GM19239 (cell line): ENCODE data around the gene CYP4A22.
"Not testable (repeated sequence)": the region's sequence is repeated elsewhere in the genome, so short reads cannot be mapped to it uniquely, and the experiment has no call there.

ENCODE experiments used
- DNase-seq: peaks from one replicate; pipeline ENCODE4 v3.0.0; 2011; ENCODE audit warnings: low spot score; ENCODE audit not compliant: insufficient read length
- FAIRE-seq: peaks from 2 replicates; lab custom pipeline; 2011; peaks lifted over from hg19 to GRCh38; lab: Jason Lieb, UNC

Gene CYP4A22

DNA sequence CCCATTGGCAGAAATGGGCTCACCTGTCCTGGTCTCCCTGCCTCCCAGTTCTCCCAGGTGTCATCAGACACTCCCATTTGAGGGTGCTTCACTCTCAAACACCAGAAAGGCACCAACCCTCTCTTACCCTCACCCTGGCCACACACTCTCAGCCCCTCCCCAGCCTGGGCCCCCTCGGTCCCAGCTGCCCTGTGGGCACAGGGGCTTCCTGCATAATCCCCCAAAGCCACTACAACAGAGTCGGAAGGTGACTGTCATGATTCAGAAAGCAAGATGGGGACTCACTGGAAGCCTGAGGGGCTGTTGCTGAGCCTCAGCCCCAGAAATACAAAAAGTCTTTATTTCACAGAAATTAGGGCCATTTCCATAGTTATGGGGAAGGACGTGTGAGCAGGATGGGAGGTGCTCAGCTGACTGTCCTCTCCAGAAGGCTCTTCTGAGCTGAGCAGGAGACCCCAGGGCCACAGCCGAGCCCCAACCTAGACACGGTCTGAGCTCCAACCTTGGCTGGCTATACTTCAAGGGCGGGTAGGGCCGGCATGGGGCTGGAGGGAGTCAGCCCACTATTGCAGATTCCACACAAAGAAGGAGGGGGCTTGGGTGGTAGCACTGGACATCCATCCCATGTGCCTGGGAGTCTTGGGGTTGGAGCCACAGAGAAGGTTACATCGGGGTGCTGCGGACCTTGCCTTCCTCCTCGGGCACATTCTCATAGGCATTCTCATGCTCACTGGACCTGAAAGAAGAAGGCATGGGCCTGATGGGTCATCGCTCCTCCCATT is 46.3 kb downstream of the CYP4A22 start:
- FAIRE-seq (no peak), DNase-seq (no peak)

DNA sequence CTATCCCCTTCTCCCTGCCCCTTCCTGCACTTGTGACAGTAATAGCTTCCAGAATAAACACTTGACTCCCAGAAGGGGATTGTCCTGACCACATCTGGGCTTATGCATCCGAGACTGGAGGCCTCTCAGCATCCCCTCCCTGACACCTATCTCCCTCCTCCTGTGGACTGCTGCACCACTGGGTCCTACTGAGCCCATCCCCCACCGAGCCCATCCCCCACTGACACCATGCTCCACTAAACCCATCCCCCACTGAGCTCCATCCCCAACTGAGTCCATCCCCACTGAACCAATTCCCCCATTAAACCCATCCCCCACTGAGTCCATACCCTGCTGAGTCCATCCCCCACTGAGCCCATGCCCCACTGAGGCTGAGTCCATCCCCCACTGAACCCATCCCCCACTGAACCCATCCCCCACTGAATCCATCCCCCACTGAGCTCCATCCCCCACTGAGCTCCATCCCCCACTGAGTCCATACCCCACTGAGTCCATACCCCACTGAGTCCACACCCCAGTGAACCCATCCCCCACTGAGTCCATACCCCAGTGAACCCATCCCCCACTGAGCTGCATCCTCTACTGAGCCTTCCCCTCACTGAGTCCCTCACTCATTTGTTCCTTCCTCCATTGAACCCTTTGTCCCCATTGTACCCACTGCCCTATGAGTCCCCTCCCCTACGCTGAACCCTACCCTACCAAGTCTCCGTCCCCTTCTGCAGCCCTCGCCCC is 47.0 kb downstream of the CYP4A22 start:
- FAIRE-seq (no peak), DNase-seq (no peak)

DNA sequence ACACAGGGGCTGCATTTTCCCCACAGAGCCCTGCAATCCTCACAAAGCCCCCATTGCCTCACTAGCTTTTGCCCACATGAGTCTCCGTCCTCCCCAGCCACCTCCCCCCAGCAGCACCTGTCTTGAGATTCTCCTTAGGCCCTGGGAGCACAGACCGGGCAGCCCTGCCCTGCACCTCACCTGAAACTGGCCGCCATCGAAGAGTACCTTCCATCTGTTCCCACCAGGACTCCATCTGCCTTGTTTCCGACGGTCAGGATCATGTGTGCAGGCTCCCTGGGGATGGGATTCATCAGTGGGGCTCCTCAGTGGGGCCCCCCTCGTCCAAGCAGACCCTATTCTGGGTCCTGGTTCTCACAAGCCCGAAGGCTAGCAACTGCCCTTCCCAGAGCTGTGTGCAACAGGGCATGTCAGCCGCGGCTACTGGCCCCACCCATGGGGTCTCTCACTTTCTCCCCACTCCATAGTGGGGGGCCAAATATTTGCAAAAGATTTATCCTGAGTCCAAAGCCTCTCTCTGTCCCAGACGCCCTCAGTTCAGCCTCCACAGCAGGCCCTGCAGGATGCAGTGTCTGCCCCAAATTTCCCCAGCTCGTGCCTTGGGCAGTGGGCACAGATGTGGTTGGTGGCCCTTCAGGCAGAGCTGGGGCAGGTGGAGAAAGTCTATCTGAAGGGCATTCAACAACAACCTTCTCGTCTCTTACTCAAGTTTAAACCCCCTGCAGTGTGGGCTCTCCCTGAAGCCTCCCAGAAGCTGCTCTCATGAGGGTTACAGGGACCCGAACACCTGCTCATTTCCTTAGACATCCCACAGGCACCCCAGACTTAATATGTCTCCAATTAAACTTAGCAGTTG is 47.8 kb downstream of the CYP4A22 start:
- FAIRE-seq (no peak), DNase-seq (no peak)

DNA sequence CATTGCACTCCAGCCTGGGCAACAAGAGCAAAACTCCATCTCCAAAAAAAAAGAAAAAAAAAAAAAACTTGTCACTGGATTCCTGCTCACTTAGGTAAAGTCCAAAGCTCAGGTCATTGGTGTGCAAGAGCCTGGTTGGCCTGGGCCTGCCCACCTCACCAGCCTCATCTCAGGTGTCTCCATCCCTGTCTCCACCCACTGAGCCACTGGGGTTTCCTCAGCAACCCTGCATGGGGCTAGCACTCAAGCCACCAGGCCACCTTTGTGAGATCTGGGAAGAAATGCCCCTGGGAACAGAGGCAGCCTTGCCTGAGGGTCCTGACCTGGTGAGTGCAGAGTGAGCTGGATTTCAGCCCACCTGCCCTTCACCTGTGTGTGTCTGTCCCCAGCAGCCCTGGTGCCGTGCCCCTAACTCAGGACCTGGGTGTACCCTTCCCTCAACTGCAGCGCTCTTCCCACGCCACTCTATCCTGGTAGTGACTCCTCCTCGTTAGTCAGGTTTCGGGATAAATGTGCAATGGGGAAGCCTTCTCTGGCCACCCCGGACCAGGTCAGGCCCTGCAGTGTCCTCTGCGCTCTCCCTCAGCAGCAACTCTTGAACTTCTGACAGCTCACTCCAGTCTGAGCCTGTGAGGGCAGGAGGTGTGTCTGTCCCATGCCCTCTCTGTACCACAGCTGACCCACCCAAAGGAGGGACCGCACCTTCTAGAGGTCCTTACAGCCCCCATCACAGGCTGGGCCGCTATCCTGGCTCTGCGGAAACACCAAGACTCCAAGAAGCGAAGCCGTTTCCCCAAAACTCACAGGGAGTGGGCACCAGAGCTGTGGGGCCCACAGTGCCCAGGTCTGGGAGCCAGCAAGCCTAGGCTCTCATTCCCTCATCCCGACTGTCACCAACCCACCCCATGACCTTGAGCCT is 49.3 kb downstream of the CYP4A22 start:
- DNase-seq: no peak
- no peak for FAIRE-seq

DNA sequence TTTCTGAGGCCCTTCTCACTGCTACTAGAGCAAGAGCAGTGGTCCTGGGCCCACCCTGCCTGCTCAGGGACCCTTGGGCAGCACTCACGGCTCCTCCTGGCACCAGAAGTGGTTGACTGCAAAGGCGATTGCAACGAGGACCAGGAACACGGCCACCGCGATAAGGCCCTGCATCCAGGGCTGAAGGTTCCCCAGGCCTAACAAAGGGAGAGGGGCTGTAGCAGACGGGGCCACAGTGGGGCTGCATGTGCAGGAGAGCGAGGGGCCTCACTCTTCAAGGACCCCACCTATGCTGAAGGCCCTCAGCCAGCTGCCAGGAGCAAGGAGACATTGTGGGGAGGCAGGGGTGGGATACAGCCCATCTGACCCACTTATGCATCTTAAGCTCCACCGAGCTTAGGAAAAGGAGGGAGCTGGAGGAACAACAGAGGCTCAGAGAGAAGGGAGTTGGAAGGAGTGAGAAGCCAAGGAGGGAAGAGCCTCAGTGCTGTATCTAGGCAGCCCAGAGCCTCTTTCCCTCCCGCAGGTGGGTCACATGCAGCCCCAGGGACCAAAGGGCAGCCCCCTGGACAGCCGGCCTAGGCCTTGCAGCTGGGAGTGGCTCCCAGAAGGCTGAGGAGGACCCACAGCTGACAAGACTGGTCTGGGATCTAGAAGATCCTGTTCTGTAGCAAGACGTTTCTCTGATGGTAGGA is 50.1 kb downstream of the CYP4A22 start:
- FAIRE-seq: no peak
- no peak for DNase-seq

DNA sequence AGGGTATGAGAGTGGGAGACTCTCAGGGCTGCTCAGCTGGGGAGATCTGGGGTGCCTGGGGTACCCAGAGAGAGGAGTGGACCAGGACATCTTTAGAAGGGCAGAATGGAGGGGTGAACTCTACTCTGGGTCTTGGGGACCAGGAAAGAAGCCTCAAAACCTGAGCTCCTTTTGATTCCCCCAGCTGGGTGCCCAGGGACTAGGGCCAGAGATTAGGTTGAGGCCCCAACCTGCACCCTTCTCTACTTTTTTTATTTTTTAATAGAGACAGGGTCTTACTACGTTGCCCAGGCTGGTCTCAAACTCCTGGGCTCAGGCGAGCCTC is 50.6 kb downstream of the CYP4A22 start:
- no peak for FAIRE-seq
- no peak for DNase-seq

DNA sequence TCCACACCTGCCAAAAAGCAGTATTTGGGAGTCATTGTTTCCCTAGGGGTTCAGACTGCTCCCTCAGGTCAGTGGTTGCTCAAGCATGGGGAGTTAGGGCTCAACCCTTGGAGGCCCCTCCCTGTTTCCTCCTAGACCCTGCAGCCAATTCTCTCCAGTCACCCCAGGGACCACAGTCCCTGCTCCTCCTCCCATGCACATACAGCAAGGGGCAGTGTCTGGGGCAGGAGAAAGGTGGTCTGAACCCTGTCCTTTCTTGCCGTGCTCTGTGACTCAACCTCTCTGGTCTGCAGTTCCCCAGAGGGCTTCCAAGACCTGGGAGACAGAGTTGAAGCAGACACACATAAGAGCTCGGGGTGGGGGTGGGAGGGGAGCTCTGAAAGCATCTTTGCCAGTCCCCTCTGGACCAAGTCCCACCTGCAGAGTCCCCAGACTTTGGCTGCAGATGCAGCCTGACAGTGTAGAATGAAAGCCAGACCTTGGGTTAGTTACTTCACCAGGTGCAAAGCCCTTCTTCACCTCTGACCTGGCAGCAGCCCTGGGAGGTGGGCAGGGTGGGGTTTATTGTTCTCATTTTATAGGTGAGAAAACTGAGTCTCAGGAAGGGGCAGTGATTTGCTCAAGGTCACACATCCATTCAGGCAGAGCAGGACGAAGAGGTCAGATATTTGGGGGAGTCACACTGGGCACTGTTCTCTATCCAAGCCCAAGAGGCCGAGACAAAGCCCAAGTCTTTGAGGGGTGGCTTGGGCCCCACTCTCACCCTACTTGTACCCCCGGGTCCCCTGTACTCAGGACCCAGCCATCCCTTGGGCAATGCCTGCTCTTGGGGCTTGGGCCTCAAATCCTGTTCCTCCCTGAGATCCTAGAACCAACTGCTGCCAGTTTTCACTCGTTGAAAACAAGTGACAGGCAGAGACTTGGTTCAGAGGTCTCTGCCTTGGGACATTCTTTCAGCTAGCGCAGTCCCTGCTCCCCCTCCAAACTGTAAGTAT is 51.8 kb downstream of the CYP4A22 start:
- FAIRE-seq (no peak), DNase-seq (no peak)

DNA sequence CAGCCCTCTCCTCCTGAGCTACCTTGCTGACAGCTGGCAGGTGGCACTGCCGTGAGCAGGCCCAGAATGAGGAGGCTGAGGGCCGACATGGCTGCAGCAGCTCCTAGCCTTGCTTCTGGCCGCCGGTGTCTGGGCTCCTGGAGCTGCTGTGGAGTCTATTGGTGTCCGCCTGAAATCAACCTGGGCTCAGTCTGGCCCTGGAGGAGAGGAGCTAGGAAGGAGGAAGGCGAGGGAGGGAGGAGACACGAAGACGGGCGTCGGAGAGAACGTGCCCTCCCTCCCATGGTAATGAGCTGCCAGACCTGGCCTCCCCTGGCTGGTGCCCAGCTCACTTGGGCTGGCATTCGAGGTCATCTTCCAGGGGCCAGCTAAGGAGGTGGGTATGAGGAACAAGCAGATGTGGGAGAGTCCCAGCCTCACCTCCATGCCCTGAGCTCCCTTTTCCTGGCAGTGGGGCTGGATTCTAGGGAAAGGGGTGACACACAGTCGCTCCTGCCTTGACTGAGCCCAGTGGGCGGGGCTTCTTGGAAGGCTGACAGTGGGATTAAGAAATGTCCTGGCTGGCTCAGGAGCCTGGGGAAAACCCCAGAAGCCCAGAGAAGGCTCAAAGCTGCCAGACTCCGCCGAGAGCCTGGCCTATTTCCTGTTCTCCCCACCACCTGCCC is 52.7 kb downstream of the CYP4A22 start, which contains the start of gene PDZK1IP1:
Gene PDZK1IP1 (minus strand): TSS at position 193 of the 665 bp plus-strand sequence. CDS start 104 bp downstream, at position 89.
- no peak for FAIRE-seq
- no peak for DNase-seq

DNA sequence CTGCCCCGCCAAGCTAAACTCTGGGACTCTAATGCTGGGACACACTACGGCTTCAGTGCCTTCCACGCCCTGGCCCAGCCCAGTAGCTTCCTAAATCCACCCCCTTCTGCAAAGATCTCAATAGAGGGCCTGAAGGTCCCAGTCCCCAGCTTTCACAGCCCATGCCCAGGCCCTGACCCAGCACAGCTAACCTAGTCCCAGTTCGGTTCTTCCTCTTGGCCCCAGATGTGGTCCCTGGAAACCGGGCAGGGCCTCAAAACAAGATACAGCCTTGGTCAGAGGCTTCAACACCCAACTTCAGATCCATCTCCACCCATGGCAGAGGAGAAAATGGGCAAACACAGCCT is 53.2 kb downstream of the CYP4A22 start:
- no peak for DNase-seq
- no peak for FAIRE-seq

DNA sequence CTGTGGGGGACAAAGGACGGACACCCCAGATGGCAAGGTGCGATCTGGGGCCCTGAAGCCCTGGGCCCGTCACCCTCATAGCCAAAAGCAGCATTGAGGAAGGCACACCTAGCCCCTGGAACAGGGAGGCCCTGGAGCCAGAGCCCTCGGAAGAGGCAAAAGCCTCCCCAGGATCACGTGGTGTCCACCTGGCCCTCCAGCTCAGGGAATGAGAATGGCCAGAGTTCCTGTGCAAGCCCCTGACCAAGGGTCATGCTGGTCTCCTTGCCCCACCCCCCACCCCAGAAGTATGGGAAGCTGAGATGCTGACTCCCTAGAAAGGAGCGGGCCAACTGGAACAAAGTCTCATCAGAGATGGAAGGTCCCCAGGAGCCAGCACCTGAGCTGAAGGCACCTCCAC is 53.6 kb downstream of the CYP4A22 start:
- DNase-seq (no peak), FAIRE-seq (no peak)

DNA sequence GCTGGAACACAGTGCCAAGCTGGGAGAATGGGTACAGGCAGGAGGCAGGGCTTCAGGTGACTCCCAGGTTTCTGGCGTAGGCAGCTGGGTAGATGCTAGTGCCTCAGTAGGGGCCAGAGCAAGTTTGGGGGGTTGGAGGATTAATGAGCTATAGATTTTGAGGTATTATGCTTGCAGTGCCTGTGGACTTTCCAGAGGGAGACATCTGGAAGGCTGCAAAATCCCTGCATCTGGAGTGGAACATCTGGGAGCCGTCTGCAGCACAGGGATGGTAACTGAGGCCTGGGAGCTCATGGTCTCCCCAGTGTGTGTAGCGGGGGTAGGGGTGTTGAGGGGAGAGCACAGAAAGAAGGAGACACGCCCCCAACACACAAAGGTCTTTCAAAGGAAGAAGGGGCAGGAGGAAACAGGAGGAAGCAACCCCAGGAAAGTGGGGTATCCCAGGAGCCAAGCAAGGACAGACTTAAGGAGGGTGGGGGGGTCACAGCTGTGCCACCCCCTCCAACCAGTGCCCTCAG is 54.8 kb downstream of the CYP4A22 start:
- FAIRE-seq: no peak

DNA sequence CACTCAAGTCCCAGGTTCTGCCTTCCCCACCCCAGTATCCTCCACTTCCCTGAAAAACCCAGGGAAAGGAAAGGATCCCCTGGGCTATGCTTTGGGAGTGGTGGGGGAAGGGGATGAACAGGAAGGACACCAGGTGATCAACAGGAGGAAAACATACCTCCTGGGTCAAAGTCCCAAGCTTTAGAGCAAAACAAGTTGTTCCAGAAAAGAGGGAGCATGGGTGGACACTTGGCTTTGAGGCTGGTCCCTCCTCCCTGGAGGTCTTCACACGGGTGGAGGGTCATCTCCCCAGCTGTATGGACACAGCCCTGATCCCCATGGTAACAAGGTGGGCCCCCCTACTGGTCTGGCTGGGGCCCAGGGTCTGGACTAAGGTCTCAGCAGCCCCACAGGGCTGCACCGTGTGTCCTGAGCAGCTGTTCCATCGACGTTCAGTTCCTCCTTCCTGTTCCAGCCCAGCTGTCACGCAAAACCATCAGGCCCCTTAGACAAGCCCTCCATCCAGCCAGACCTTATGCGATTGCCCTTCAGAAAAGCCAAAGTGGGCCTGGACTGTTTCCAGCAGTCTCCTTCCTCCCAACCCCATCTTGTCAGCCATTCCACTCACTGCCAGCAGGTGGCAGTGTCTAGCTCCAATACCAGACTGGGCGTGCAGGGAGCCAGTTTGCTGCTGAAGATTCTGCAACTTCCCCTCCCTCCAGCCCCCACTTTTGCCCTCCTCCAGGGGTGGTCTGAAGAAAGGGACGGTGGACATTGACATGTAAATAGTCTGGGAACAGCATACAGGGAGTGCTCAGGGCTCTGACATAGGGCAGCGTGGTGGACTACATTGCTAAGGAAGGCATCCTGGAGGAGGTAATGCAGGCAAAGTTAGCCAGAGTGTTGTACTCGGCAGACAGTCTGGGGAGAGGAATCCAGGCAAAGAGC is 55.5 kb downstream of the CYP4A22 start:
- FAIRE-seq (peak; percentile 72), DNase-seq (peak; percentile 65)

More for the DNA sequence above, 54.8 kb downstream of the CYP4A22 start:
- DNase-seq: no peak

DNA sequence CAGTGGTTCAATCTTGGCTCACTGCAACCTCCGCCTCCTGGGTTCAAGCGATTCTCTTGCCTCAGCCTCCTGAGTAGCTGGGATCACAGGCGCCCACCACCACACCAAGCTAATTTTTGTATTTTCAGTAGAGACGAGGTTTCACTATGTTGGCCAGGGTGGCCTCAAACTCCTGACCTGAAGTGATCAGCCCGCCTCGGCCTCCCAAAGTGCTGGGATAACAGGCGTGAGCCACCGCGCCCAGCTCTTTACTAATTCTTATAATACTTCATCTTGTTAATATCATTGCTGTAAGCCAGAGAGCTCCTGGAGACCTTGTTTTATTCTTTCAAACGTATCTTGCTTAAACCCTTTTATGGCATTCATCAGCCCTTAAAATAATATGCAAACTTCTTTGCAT is 56.3 kb downstream of the CYP4A22 start:
- not testable (repeated sequence) for FAIRE-seq, DNase-seq

DNA sequence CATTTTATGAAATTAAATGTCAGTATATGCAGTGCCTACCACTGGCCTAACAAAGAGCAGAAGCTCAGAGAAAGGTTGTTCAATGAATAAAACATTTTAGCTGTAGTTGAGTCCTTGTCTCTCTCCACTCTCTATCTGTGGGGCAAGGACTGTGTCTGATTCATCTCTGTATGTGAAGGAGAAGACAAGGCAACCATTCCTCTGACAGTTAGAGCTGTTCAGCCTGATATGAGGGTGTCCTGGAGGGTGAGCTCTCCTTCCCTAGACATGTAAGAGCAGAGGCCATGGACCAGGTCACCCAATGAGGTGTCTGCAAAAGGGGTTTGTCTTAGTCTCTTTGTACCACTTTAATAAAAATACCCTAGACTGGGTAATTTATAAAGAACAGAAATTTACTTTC is 57.1 kb downstream of the CYP4A22 start:
- DNase-seq (no peak), FAIRE-seq (no peak)

DNA sequence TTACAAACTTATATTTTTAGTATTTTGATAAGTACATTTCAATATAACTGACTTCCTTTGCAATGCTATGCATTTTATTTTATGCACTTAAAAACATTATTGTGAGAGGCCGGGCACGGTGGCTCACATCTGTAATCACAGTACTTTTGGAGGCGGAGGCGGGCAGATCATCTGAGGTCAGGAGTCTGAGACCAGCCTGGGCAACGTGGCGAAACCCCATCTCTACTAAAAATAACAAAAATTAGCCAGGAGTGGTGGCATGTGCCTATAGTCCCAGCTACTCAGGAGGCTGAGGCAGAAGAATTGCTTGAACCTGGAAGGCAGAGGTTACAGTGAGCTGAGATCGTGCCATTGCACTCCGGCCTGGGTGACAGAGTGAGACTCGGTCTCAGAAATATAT is 58.7 kb downstream of the CYP4A22 start:
- not testable (repeated sequence) for DNase-seq, FAIRE-seq

DNA sequence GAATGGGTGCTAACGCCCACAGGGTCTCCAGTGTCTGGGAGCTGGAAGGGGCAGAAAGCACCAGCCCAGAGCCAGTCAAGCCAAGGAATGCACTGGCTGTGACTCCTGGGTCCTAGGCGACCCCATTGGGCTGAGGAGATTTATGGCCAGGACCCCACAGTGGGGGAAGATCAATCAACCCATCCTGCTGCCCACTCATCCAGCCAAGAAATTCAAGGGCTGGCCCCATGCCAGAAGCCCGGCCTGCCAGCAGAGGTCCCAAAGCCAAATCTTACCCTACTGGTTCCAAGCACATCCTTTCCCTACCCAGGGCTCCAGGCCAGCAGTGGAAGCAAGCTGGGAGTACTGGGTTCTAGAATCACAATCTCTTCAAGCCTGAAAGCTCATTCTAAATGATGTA is 59.4 kb downstream of the CYP4A22 start:
- no peak for DNase-seq
- no peak for FAIRE-seq
